NCI-H146 treated with DMSO at 0.1 percent for 48 hours (cell line): ENCODE data around the gene HRH3.

ENCODE experiments used
- DNase-seq: peaks from one replicate; lab custom pipeline; 2025; ENCODE audit not compliant: unreplicated experiment; lab: John Stamatoyannopoulos, UW

Gene HRH3

DNA sequence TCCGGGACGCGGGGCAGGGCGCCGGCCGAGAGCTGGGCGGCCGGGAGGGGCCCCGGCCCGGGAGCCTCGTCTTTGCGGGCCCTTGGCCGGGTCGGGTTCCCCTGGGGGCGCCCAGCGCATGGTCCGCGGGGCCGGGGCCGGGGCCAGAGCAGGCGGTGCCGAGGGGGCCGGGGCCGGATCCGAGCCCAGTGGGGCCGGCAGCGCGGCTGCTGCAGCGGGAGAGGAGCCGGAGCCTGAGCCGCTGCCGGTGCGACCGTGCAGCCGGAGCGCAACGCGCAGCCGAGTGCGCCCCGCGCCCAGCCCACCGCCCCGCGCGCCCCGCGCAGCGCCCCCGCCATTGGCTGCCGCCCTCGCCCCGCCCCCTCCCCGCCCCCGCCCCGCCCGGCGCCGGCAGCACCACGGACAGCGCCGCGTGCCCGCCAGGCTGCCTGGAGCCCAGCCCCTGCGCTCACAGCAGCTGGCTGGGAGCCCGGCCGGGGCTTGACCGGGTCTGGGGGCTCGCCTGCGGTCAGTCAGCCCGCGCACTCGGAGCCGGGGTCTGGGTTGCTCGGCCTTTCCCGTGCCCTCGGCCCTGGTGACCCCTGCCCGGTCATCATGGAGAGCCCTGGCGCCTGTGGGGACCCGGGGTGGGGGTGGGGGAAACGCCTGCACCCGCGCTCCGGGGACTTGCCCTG, at the start of gene HRH3:
Gene HRH3, minus strand, starts transcription at position 287 of the 674 bp plus-strand sequence. CDS start 308 bp downstream, outside the sequence.
- DNase-seq: peak; percentile 28

DNA sequence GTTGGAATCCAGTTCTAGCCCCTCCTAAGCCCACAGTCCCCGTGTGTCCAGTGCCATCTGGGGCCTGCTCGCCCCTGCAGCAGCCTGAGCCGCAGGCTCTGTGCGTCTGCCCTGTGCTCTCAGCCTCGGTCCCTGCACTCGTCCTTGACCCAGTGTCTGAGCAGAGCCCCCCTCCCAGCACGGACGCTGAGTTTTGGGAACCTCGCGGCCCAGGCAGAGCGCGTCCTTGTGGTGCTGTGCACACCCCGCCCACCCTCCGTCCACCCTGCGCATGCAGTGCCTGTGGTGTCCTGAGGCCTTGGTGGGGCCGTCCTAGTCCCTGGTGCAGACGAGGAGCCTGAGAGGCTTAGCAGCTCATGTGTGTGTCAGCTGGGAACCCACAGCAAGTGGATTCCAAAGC, 49.8 kb upstream of the HRH3 start:
- no peak for DNase-seq

DNA sequence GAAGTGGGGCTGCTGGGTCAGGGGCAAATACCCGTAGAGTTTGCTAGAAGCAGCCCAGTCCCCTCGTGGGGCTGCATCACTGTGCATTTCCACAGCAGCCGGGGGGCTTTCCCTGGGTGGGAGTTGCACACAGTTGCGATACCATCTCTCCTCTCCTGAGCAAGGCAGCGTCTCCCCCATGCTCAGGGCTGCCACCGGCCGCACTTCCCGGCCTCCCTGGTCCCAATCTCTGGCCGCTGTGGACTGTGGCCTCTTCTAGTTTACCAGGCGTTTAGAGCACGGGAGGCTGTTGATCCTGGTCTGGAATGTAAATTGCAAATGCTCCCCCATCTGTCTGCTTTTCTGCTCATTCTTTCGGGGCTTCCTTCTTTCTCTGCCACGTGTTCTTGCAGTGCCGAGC, 49.3 kb upstream of the HRH3 start:
- no peak for DNase-seq

DNA sequence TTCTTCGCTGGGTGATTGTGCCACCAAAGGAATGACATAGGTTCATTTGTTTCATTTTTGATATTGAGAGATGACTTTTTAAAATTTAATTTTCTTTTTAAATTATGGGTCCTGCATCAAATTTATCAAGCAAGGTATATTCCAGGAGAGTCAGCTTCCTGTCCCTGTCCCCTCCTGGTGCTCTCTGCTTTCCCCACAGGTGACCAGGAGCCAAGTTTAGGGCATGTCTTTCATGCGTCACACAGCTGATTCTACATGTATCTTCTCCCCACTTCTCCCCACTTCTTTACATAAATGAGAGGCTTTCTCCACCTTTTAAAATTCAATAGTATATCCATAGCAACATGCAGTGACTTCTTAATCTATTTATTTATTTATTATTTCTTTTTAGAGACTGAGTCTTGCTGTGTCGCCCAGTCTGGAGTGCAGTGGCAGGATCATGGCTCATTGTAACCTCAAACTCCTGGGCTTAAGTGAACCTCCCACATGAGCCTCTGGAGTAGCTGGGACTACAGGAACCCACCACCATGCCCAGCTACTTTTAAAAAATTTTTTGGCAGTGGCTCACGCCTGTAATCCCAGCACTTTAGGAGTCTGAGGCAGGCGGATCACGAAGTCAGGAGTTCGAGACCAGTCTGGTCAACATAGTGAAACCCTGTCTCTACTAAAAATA, 48.3 kb upstream of the HRH3 start:
- DNase-seq: no peak

DNA sequence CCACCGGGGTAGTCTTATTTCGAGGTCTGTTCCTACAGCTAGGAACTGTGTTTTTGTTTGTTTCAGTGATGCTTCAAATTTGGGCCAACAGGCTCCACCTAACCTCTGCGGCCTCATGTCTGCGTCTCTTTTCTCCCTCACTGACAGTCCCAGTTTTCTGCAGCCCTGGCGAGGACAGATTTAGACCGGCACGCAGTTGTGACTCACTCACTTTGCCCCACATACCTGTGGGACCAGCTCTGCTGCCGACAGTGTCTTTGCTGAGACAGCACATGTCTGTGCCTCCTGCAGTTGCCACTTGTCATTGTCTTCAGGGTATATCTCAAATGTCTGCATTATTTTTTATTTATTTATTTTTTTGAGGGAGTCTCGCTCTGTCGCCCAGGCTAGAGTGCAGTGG, 47.5 kb upstream of the HRH3 start:
- no peak for DNase-seq

DNA sequence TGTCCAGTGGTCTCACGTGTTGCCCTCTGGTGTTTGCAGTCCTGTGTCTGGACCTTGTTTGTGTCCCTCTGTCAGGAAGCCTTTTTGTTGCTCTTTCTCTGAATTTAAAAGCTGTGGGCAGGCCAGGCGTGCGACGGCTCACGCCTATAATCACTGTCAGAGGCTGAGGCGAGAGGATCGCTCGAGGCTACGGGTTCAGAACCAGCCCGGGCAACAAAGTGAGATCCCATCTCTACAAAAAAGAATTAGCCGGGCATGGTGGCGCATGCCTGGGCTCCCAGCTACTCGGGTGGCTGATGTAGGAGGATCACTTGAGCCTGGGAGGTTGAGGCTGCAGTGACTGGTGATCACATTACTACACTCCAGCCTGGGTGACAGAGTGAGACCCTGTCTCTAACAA, 46.8 kb upstream of the HRH3 start:
- DNase-seq: no peak

DNA sequence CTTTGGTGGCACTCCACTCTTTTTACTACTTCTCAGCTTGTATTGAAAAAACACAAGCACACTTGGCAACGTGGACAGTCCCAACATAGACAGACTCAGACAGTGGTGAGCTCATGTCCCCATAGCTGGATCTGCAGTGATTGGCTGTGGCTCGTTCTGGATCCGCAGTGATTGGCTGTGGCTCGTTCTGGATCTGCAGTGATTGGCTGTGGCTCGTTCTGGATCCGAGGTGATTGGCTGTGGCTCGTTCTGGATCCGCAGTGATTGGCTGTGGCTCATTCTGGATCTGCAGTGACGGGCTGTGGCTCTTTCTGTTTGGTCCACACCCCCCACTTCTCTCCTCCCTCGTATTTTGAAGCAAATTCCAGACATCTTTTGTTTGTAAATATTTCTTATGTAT, 46.3 kb upstream of the HRH3 start:
- no peak for DNase-seq

DNA sequence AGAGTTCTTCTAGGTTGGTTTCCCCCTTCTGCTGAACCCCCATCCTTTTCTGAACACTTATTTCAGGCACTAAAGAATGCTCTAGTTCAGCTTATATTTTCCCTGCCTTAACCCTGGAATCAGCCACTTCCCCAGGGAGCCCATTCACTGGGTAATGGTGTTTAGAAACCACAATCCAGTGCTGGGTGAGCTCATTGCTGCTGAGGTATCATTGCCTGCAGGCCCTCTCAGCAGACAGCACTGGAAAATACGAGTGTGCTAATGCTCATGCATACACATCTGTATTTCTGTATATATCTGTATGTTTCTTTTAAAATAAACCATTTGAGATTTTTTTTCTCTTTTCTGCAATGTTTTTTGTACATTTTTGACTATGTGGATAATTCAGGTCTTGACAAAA, 45.3 kb upstream of the HRH3 start:
- no peak for DNase-seq

DNA sequence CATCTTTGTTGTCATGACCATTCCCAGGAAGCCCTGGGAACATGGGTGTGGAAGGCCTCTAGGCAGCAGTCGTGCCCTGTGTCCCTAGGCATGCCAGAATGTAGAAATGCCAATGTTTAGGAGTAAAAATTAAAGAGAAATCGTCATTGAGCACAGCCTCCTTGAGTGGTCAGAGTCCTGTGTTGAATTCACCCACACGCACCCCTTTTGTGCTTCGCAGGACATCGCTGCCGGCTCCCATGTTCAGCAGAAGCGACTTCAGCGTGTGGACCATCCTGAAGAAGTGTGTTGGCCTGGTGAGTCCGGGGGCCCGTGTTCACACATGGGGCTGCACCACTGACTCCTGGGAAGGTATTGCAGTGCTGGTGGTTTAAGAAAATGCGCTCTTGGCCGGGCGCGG, 43.3 kb upstream of the HRH3 start:
- no peak for DNase-seq

DNA sequence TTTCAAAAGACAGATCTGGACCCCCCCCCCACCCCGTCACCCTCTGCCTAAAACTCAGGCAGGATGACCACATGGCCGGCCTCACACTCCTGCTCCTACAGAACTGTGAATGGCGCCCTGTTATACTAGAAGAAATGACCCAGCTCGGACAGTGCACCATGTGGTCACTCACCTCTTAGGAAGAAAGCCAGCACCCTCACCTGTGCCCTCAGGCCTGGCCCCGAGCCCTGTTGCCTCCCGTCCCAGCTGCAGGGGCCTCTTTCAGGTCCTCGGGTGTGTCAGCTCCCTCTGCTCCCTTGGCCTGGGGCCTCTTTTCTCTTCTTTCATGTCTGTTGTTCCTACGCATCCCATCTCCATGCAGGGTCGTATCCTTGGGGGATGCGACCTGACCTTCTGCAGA, 42.0 kb upstream of the HRH3 start:
- DNase-seq: no peak

DNA sequence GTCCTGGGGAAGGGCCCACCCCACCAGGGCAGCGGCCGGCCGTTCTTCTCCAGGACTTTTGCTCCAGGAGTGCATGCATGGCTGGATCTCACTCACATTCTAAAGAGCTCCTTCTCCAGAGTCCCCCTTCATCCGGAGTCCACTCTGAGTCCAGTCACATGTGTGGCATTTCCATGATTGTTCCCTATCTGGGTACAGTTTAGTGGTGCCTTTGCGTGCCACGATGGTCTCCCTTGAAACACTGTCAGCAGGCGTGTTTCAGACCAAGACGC, 39.2 kb upstream of the HRH3 start:
- DNase-seq: no peak

DNA sequence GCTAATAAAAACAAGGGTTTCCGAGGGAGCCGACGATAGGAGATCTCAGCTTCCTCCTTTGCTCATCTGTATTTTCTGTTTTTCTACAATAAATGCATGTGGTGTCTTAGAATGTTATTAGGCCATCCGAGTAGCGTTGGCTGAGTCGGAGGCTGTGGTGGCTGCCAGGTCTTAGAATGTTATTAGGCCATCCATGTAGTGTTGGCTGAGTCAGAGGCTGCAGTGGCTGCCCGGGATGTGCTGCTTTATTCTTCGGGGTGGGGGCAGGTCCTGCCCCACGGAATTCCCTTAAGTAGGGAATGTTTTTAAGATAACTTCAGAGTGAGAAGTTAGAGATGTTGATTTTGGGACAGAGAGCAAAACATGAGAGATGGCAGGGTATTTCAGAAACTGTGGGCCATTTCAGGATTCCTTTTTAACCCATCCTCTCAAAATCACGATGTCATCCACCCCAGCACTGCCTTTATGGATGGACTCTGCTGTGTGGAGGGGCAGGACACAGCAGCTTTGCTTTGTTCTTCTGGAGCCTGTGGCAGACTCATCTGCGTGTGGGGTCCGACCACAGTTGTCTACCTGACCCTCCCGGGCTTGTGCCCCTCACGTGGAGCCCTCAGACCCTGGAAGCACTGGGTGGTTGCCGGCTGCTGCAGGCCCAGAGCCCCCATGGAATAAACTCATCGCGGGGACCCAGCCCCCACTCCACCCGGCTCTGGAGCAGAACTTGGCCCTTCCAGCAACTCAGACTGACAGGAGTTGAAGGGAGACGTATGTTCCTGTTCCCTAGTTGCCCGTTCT, 38.6 kb upstream of the HRH3 start:
- no peak for DNase-seq

DNA sequence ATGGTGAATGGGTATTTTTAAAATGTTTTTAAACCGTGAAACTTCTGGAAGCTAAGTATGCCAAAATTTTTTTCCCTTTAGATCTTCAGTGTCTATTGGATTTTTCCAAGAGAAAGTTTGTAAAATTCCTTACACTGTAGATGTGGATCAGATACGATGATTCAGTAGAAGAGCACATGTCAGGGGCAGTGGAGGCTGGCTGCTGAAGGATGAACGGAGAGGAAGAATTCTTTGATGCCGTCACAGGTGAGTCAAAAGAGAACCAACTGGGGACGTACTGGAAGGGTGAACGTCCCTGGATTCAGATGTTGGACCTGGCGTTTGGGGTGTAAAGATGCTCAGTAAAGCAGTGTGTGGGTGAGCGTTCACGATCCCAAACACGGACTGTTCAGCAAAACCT, 35.9 kb upstream of the HRH3 start:
- DNase-seq: no peak

DNA sequence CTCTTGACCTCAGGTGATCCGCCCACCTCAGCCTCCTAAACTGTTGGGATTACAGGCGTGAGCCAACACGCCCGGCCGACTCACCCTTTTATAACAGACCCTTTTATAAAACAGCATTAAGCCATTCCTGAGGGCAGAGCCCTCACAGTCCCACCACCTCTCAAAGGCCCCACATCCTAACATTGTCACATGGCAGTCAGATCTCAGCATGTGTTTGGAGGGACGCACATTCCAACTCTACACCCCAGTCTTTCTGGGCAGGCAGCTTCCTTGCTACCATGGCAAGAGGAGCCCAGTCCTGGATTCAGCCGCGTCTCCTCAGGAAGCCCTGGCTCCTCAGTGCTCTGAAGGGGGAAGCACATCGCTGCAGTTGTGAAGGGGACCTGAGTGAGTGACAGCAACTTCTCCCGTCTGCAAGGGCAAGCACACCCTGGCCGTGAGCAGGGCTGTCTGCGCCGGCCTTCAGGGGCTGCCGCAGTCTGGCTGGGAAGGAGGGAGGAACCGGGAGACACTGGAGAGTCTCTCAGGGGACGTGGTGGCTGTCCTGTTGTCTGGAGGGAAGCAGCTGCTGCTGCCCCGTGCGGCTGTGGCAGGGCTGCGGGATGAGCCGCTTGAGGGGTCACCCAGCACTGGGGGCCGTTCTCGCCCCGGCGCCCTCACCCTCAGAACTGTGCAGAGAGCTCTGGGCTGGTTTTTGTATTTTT, 34.1 kb upstream of the HRH3 start:
- no peak for DNase-seq

DNA sequence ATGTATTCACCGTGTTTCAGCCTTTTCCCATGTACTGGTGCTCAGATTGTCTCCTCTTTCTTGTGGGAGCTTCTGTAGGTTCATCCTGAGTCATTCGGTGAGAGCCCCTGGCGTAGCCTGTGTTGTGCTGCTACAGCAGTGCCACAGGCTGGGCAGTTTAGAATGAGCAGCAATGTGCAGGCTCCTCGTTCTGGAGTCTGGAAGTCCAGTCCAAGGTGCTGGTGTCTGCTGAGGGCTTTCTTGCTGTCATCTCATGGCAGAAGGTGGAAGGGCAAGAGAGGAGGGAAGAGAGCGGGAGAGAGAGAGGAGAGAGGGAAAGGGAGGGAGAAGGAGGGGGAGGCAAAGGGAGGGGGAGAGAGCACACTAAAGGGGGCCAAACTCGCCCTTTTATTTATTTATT, 33.3 kb upstream of the HRH3 start:
- DNase-seq: no peak

DNA sequence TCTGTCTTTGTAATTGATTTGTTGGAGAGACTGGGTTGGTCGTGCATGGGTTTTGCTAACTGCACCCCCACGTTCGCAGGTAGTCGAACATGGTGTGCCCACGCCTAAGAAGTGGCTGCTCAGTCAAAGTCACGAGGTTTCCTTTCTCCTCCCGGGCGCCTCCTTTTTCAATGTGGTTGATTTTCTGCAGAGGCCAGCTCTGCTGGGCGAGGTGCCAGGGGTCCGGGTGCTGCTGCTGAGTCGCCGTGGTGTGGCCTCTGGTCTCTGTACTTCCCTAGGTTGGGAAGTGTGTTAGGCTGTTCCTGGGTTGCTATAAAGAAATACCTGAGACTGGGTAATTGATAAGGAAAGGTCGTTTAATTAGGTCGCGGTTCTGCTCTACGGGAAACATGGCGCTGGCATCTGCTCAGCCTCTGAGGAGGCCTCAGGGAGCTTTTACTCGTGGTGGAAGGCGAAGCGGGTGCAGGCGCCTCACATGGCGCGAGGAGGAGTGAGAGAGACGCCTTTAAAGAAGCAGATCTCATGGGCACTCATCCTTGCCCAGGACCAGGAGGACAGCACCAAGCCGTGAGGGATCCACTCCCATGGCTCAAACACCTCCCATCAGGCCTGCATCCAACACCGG, 32.4 kb upstream of the HRH3 start:
- no peak for DNase-seq

DNA sequence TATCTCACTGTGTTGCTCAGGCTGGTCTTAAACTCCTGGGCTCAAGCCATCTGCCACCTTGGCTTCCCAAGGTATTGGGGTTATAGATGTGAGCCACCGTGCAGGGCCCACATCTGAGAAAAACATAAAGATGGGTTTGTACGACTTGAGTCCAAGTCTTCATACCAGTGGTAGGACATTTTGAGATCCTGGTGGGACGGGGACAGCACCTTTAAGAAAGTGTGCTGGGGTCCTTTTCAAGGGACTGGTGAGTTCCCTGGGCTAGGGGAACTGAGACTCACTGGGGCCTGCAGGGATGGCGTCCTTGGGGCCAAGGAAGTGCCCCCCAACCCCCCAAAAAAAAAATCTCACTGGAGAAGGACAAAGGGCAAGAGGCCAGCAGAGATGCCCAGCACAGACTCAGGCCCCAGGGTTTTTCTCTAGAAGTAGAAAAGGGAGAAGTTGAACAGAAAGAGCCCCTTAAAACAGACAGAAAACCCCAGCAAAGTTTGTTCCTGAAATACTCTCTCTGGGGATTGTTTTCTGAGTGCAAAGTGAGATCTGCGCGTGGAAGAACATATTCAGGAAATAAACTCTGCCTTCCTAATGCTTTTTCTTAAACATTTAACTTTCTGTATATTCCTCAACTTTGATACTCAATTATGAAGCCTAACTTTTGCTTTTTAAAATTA, 28.9 kb upstream of the HRH3 start:
- DNase-seq: no peak

DNA sequence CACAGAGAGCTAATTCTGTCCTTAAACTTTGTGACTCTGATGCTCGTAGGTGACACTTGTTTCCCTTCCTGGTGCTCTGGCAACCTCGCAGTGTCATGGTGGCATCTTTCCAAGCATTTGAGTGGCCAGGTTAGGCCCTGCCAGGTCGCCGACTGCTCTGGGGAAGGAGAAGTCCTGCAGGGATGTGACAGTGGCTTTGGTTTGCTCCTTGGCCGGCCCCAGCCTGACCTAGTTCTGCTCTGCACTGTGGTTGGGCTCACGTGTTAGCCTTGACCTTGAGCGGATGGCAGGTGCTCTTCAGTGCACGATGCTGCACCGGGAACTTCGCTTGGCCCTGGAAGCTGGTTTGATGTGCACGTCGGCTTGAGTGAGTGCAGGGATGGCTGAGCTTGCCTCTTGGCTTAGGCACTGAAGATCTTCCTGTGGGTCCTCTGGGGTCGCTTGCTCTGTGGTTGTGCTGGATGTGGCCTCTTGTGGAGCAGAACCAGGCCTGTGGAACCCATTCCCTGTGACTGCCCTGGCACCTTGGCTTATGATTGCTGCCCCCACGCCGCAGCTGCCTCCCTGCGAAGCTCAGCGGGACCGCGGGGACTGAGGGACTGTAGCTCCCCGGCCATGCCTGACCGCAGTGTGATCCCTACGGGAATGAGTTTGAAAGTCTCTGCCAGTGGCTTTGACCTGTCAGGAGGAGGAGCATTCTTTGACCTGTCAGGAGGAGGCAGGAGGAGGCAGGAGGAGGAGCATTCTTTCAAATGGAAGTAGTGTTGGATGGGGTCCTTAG, 27.0 kb upstream of the HRH3 start:
- no peak for DNase-seq

DNA sequence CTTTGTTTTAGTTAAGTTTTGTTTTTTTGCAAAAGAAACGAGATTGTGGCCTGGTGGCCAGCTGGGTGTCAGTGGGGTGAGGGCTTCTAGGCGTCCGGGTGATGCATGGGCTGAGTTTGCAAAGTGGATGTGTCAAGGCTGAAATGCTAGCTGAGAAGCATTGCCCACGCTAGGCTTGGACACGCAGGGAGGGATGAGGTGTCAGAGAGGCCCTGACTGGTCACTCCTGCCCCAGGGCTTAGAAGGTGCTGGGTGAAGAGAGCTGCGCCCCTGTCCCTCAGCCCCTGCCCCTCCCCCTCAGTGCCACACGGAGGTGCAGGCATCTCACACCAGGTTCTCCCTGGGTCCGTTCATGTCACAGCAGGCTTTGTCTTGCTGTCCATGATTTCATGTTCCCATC, 26.4 kb upstream of the HRH3 start:
- DNase-seq: no peak

DNA sequence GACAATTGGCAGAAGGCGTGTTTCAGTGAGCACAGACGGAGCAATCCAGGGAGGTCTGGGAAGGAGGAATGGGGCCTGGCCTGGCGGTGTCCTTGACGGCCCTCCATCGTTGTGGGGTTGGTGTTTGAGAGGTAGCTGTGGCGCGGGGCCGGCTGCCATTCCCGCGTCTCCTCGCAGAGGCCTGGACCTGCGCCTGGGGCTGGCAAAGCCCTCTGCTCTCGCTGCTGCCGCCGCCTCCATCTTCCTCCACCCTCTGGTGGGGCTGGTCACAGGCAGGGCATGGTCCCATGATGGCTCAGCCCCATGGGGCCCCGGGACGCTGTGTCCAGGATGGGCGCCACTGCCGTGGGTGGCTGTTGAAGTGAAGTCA, 25.8 kb upstream of the HRH3 start:
- DNase-seq: no peak
